Mesodermal cell (in vitro differentiated cells): ENCODE results near the gene LAMA5.

ENCODE experiments used
- H3K27ac ChIP-seq: 2 replicates; pipeline ENCODE4 v1.7.0; 2013; ENCODE audit warnings: mild to moderate bottlenecking, low read depth, low read length, moderate library complexity; ENCODE audit not compliant: severe bottlenecking
- H3K36me3 ChIP-seq: 2 replicates; pipeline ENCODE4 v1.7.1; 2013; ENCODE audit warnings: mild to moderate bottlenecking, low read length, moderate library complexity; ENCODE audit not compliant: control insufficient read depth, insufficient read depth
- H3K4me1 ChIP-seq: one replicate; pipeline ENCODE4 v1.7.1; 2013; ENCODE audit warnings: mild to moderate bottlenecking, low read length; ENCODE audit not compliant: insufficient read depth, control insufficient read depth, poor library complexity, severe bottlenecking
- H3K4me3 ChIP-seq: 2 replicates; pipeline ENCODE4 v1.7.0; 2013; ENCODE audit warnings: low read length, control low read depth, mild to moderate bottlenecking; ENCODE audit not compliant: insufficient read depth, poor library complexity, severe bottlenecking; ENCODE audit errors: extremely low read depth
- H3K9me3 ChIP-seq: 2 replicates; pipeline ENCODE4 v1.7.1; 2013; ENCODE audit warnings: mild to moderate bottlenecking, low read length, moderate library complexity; ENCODE audit not compliant: control insufficient read depth
- WGBS, 2 experiments: methylation state at CpG; one replicate each; pipeline ENCODE4 v1.1.5; 2013; ENCODE audit warnings: missing lambda C conversion rate in 2 of 2; ENCODE audit not compliant: insufficient coverage in 2 of 2; 5-methylcytosine and 5-hydroxymethylcytosine counted together

The LAMA5 gene

DNA sequence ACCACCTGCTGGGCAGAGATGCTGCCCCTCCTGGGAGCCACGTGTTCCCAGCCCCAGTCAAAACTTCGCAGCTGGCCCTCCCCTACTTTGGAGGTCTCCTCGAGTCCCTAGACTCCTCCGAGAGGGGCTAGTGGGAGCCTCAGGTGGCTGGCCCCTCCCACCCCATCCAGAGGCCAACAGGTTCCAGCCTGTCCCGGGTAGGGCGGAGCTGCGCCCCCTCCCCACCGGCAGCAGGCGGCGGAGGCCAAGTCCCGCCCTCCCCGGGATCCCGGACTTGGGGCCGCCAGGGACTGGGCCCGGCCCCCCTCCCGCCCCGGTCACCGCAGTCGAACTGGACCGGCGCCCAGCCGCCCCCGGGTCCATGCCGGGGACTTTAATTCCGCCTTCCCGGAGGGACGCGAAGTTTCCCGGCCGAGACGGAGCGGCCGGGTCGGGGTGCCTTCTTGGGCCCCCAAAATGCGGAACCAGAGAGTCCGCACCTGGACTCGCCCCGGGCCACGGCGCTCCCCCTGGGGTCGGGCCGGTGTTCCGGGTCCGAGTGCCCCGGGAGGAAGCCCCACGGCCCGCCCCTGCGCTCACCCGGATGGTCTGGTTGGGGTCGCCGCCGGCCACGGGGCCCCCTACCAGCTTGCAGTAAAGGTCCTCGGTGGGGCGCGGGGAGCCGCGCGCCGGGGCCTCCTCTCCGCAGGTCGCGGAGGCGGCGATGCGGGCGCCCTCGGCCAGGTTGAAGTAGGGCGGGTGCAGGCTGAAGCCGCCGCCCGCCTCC is 559 bp downstream of the LAMA5 start:
- peaks cover 67% of the 10 kb centered on the region for H3K4me1 ChIP-seq
- 0 to 1% methylated on average over 55 to 64 of the region's 72 CpGs for WGBS, 2 experiments
- peak overlapping the region; percentile 75 for H3K4me3 ChIP-seq
- peaks cover 2% of the 10 kb centered on the region for H3K36me3 ChIP-seq
- H3K9me3 ChIP-seq, result no peaks in the 10 kb centered on the region
- no peak overlapping the region for H3K27ac ChIP-seq

DNA sequence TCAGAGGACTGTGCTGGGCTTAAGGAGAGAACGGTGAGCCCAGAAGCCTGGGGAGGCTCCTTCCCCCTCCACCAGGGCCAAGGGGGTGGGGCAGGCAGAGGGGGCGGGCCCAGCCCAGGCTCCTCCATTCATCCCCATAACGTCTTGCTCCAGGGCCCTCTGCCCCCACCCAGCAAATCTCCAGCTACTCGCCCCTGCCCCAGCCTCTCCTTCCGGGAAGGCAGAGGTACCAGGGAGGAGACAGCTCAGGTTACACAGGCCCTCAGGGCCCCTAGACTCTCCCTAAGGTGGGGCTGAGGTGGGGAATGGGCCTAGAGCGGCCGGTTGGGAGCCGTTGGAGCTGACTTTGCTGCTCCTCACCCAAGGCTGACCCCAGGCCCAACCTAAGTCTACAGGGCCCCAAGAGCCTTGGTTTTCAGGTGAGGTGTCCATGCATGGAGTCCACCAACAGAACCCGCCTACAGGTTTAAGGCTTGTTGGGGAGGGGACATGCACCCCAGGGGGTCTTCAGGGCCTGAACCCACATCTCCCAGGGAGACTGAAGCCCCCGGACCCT is 1.2 kb downstream of the LAMA5 start:
- H3K36me3 ChIP-seq, result peaks cover 4% of the 10 kb centered on the region
- 15 to 29% methylated on average over 5 of the region's 10 CpGs for WGBS, 2 experiments
- H3K4me3 ChIP-seq, result peak overlapping the region; percentile 75
- H3K4me1 ChIP-seq, result peaks cover 73% of the 10 kb centered on the region
- H3K9me3 ChIP-seq, result no peaks in the 10 kb centered on the region
- H3K27ac ChIP-seq, result no peak overlapping the region

DNA sequence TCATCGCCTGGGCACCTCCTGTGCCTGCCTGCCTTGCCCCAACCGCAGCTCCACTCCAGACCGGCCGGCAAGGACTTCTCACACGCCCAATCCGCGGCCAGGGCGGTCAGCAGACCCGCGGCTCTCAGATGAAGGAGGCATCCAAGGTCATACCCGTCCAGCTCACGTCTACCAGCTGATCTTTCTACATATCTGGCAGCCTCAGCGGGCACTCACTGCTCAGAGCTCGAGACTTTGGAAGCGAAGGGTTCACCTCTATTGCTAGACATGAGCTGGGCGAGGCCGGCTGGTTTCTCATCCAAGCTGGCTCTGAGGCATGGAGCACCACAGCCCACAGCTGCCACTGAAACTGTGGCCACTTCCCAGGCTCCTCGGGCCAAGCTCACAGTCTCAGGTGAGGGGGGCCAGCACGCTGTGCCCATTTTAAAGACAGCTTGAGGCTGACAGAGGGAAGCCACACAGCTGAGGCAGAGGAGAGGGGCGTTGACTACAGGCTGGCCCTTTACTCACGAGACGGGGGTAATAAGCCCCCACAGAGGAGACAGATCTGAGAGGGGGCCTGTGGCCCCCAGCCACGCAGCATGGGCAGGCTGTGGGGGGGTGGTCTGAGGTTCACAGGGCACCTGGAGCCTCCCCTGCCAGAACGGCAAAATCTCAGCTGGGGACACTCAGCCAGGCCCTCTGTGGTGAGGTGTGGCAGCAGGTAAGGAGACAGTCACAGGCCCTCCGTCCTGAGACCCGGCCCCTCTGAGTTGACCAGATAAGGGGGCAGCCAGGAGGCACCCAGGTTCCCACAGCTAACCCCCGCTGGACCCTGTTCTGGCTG is 2.0 kb downstream of the LAMA5 start:
- peak overlapping the region; percentile 81 for H3K27ac ChIP-seq
- H3K4me1 ChIP-seq, result peaks cover 70% of the 10 kb centered on the region
- 88 to 91% methylated on average over 23 to 27 of the region's 27 CpGs for WGBS, 2 experiments
- H3K9me3 ChIP-seq, result no peaks in the 10 kb centered on the region
- H3K4me3 ChIP-seq, result peak overlapping the region; percentile 75
- peaks cover 4% of the 10 kb centered on the region for H3K36me3 ChIP-seq

DNA sequence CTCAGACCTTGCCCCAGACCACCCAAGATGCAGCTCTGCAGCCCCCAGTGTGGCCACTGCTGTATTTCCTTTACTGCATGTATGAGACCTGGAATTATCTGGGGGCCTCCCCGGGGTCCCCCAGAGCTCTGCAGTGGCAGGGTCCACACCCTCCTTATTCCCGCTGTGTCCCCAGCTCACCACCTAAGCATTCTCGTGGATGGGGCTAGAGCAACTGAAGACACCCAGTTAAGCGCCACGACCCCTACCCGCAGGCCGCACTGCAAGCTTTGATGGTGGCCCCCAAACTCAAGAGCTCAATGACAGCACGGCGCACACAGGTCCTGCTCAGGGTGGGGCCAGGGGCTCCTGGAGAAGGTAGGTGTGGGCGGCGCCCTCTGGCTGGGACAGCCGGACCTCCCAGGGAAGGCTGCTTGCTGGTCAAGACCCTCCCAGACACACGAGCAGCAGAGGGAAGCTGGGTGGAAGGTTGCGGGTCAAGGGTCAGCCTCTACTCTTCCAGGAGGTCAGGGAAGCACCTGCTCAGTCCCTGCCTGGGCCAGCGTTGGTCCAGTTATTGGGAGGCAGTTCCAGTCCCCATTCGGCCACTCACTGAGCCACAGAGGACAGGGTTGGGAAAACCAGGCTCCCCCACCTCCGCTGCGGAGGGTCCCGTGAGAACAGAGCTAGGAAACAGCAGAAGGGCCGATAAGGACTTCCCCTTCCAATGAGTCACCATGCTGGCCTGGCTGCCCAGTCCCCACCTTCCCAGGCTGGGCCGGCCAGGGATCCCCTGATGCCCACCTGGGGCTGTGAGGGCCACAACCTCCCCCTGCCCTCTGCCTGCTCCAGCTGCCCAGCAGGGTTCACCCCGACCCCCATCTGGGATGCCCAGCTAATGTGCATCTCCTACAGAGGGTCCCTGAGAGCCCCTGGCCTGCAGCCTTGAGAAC is 2.9 kb downstream of the LAMA5 start:
- peak overlapping the region; percentile 81 for H3K27ac ChIP-seq

GRCh38 chr20:62362991-62363919 is 3.9 kb downstream of the LAMA5 start:
- H3K4me1 ChIP-seq, result peaks cover 70% of the 10 kb centered on the region
- 79 to 84% methylated on average over 14 to 16 of the region's 20 CpGs for WGBS, 2 experiments
- H3K4me3 ChIP-seq, result no peak overlapping the region
- H3K27ac ChIP-seq, result peak overlapping the region; percentile 81
- H3K9me3 ChIP-seq, result no peaks in the 10 kb centered on the region
- H3K36me3 ChIP-seq, result peaks cover 11% of the 10 kb centered on the region

More for the DNA sequence above, 2.9 kb downstream of the LAMA5 start:
- Histone ChIP-seq H3K9me3 (no peaks in the 10 kb centered on the region), H3K36me3 (peaks cover 6% of the 10 kb centered on the region), H3K4me3 (peak overlapping the region; percentile 2), H3K4me1 (peaks cover 67% of the 10 kb centered on the region)
- WGBS, 2 experiments, result 82 to 88% methylated on average over 18 of the region's 22 CpGs

- Histone ChIP-seq H3K4me3 (no peak overlapping the region), H3K36me3 (peaks cover 13% of the 10 kb centered on the region), H3K27ac (no peak overlapping the region), H3K4me1 (peaks cover 69% of the 10 kb centered on the region), H3K9me3 (no peaks in the 10 kb centered on the region)
- 89 to 95% methylated on average over 9 to 12 of the region's 13 CpGs for WGBS, 2 experiments
Observed at GRCh38 chr20:62362590-62362940, 4.5 kb downstream of the LAMA5 start.

DNA sequence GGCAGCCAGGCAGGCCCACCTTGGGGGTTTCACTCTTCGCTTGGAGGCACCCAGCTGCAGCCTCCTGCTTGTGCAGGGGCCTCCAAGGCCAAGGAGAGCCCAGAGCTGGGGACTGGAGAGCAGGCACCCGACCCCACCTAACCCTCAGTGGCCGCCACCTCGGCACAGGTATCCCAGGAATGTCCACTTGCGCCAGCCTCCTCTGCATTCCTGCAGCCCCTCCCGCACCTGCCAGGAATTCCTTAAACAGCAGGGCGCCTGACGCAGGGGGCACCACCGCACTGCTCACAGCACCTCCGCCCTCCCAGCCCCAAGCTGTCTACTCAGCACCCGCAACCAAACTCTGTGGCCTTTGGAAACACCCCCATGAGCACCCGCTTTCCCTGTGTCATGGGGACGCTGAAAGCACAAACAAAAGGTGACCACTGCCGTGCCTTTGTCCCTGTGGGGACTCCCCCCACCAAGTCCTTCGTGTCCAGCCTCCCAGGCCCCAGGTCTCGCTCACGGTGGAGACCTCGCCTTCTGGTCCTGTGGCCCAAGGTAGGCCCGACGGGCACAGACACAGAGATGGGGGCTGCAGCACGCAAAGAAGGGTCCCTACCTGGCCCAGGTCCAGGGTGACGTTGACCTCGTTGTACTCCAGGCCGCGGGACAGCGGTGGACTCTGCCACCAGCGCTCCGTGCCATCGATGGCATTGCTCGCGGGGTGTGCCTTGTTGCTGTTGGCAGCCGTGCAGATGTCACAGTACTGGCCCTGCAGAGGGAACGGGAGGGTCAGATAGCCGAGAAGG is 5.1 kb downstream of the LAMA5 start:
- peaks cover 13% of the 10 kb centered on the region for H3K36me3 ChIP-seq
- no peaks in the 10 kb centered on the region for H3K9me3 ChIP-seq
- H3K27ac ChIP-seq, result peak overlapping the region; percentile 29
- WGBS, 2 experiments, result 79 to 80% methylated on average over 33 to 34 of the region's 34 CpGs
- H3K4me3 ChIP-seq, result no peak overlapping the region
- H3K4me1 ChIP-seq, result peaks cover 74% of the 10 kb centered on the region

- Histone ChIP-seq H3K36me3 (peaks cover 13% of the 10 kb centered on the region), H3K9me3 (no peaks in the 10 kb centered on the region), H3K4me3 (no peak overlapping the region), H3K27ac (peak overlapping the region; percentile 29), H3K4me1 (peaks cover 82% of the 10 kb centered on the region)
- WGBS, 2 experiments, result 65 to 66% methylated on average over 15 to 23 of the region's 25 CpGs
Observed at GRCh38 chr20:62360854-62361798, 6.0 kb downstream of the LAMA5 start.
